ENCODE data around the gene TEAD4. TPM values are rescaled to one million over a fixed set of nuclear protein-coding genes. Genes with fewer than 3 reads are reported as not detected.

TEAD4 gene
- total and polyA plus RNA-seq, 10 donors = 5.1 to 24.2 (median 17.4) TPM

DNA sequence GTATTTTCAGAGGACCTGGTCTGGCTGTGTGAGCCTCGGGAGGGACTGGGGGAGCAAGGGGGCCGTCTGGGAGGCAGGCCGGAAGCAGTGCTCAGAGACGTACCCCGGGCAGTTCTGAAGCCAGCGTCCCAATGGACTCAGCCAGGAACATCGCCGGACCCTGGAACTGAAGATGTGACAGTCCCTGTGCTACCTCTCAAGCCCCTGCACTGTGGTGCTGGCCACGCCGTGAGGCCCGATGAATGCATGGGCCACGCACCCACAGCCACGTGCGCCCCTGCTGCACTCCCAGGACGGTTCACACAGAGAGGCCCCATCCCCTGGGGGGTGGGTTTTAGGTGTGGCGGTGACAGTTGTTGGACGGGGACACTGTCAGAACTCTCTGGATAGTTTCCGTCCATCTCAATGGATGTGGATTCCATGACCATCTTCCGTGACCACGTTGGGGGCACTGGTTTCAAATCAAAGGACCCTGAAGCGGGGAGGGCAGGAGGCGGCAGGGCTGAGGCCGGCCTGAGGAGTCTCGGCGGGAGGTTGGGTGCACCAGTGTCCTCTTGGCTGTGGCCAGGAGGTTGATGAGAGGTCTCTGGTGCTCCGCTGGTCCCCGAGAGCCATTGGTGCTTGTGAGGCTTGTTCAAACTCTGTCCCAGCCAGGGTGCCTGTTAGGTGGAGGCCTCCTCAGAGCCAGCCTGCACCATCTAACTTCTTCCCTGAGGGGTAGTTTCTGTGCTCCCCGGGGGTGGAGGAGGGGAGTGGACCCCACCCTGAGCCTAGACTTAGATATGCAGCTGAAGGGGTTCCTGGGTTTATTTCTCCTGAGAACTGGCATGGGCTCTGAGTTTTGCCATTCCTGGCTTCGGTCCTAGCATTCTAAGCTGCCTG, 81.7 kb downstream of the TEAD4 start:
- Histone ChIP-seq H3K4me1 (peaks cover 12 to 20% (median 16%) of the 10 kb centered on the region in 6 donors), H3K4me3 (no peak overlapping the region), H3K36me3 (peaks cover 0 to 37% (median 14%) of the 10 kb centered on the region in 6 donors), H3K9me3 (no peaks in the 10 kb centered on the region), H3K27me3 (replicated peaks in 1 of 7) (peaks cover 0 to 25% (median 0%) of the 10 kb centered on the region in 7 donors), H3K27ac (no peak overlapping the region)
- intact Hi-C loops (cut with DNase I; ENCODE audit: low total_unique reads) = loop anchor here (5.0 kb wide), 1 partner anchor 154 kb away; no protein-coding TSS in a partner anchor
- 87 to 93% (median 88%) methylated on average over 12 to 29 of the region's 29 CpGs for WGBS, 5 donors
- peak; percentile 72 for DNase-seq
- TF ChIP-seq POLR2A (IDR thresholded peaks at IDR 0.05) (no peak), POLR2AphosphoS5 (IDR thresholded peaks at IDR 0.05) (peak in 1 of 3 donors; percentile 43)

DNA sequence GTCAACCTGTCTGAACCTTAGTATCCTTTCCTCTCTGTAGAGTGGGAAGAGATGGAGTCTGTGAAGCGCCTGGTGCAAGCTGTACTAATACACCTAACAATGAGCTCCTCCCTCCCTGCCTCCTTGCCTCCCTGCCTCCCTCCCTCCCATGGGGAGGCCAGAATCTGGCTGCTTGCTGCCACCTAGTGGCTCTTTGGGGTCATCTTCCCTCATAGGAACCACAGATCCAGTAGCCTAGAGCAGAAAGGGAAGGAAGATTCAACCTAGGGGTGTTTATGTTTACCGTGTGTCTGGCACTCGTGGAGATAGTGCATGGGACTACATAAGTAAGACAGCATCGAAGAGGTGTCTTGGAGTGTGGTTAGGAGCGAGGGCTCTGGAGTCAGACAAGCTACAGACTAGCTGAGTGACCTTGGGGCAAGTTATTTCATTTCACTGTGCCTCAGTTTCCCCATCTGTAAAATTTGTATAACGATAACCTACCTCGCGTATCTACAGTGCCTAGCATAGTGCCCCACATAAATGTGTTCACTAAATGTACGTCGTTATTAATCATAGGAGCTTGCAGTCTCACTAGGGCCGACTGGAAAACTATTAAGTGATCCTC, 82.5 kb downstream of the TEAD4 start:
- Histone ChIP-seq H3K27ac (no peak overlapping the region), H3K27me3 (replicated peaks in 1 of 7) (peaks cover 0 to 25% (median 0%) of the 10 kb centered on the region in 7 donors), H3K4me3 (no peak overlapping the region), H3K4me1 (peaks cover 12 to 20% (median 16%) of the 10 kb centered on the region in 6 donors), H3K36me3 (peaks cover 0 to 37% (median 14%) of the 10 kb centered on the region in 6 donors), H3K9me3 (no peaks in the 10 kb centered on the region)
- 56 to 68% (median 65%) methylated on average over 11 of the region's 11 CpGs for WGBS, 5 donors
- intact Hi-C loops (cut with DNase I; ENCODE audit: low total_unique reads) = loop anchor here (5.0 kb wide), 1 partner anchor 154 kb away; no protein-coding TSS in a partner anchor
- peak in 10 of 11 experiments; percentile 33 to 77 (median 63) for TF ChIP-seq CTCF (IDR thresholded peaks at IDR 0.05 in 8 of 11, conservative IDR thresholded peaks at IDR 0.05 in 3 of 11)
- no peak for TF ChIP-seq POLR2AphosphoS5 (IDR thresholded peaks at IDR 0.05)
- DNase-seq = peak; percentile 74

- DNase-seq = peak; percentile 89
- intact Hi-C loops (cut with DNase I; ENCODE audit: low total_unique reads) = loop anchor here (5.0 kb wide), 1 partner anchor 155 kb away; no protein-coding TSS in a partner anchor
- Histone ChIP-seq H3K4me1 (peaks cover 12 to 20% (median 16%) of the 10 kb centered on the region in 6 donors), H3K27me3 (replicated peaks in 1 of 7) (peaks cover 0 to 25% (median 0%) of the 10 kb centered on the region in 7 donors), H3K27ac (peak overlapping the region in 1 of 8 donors; percentile 42), H3K4me3 (peak overlapping the region in 1 of 8 donors; percentile 36), H3K9me3 (no peaks in the 10 kb centered on the region), H3K36me3 (peaks cover 0 to 37% (median 14%) of the 10 kb centered on the region in 6 donors)
- TF ChIP-seq CTCF (IDR thresholded peaks at IDR 0.05 in 8 of 11, conservative IDR thresholded peaks at IDR 0.05 in 3 of 11) = no peak
- peak in 2 of 3 donors; percentile 46 to 55 for TF ChIP-seq POLR2AphosphoS5 (IDR thresholded peaks at IDR 0.05)
- 17 to 27% (median 25%) methylated on average over 2 to 8 of the region's 8 CpGs for WGBS, 5 donors
Measured at GRCh38 chr12:3042394-3042793, 83.2 kb downstream of the TEAD4 start.

DNA sequence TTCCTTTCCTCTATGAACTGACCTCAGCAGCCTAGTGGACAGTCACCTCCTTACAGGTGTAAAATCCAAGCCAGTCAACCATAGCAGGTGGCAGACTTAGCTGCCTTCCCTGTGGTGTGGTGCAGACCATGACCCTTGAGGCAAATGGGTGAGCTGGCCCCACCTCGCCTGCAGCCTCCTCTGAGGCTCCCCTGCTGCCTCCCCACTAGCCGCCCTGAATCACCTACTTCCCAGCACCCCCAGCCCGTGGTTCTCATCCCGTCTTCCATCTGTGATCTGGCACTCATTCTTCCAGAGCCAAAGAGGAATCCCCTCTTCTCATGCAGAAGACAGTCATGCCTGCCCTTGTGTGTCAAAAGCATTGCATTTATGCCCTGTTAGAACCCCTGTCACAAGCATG, 83.6 kb downstream of the TEAD4 start:
- Histone ChIP-seq H3K27me3 (replicated peaks in 1 of 7) (peaks cover 0 to 25% (median 0%) of the 10 kb centered on the region in 7 donors), H3K4me1 (peaks cover 12 to 24% (median 17%) of the 10 kb centered on the region in 6 donors), H3K9me3 (no peaks in the 10 kb centered on the region), H3K4me3 (peak overlapping the region in 1 of 8 donors; percentile 36), H3K27ac (no peak overlapping the region), H3K36me3 (peaks cover 0 to 33% (median 13%) of the 10 kb centered on the region in 6 donors)
- TF ChIP-seq CTCF (IDR thresholded peaks at IDR 0.05 in 8 of 11, conservative IDR thresholded peaks at IDR 0.05 in 3 of 11) = no peak
- no peak for TF ChIP-seq POLR2A (IDR thresholded peaks at IDR 0.05)
- TF ChIP-seq POLR2AphosphoS5 (IDR thresholded peaks at IDR 0.05) = no peak
- 60 to 79% (median 72%) methylated on average over 4 of the region's 4 CpGs for WGBS, 5 donors
- intact Hi-C loops (cut with DNase I; ENCODE audit: low total_unique reads) = loop anchor here (5.0 kb wide), 1 partner anchor 156 kb away; no protein-coding TSS in a partner anchor
- peak; percentile 71 for DNase-seq

All from spleen (tissue), 11 donors.